H1 (cell line): ENCODE measurements around the gene FRMPD4. TPM values are rescaled to one million over a fixed set of nuclear protein-coding genes. Genes with fewer than 3 reads are reported as not detected.

ENCODE experiments used
- MAFK ChIP-seq: IDR thresholded peaks from 2 replicates; pipeline ENCODE4 v1.6.1; 2012; ENCODE audit warnings: low read depth, mild to moderate bottlenecking, improper control_type of control experiment, low read length
- POLR2AphosphoS5 ChIP-seq: IDR thresholded peaks from 2 replicates; pipeline ENCODE4 v1.6.1; 2011; ENCODE audit warnings: low read depth, low read length
- RBBP5 ChIP-seq: IDR thresholded peaks from 2 replicates; pipeline ENCODE4 v1.7.1; 2012; ENCODE audit warnings: low read depth, mild to moderate bottlenecking, inconsistent platforms, low read length, moderate library complexity, borderline replicate concordance
- polyA plus RNA-seq, 7 experiments: library from polyadenylated mRNA; depleted of rRNA in 3 of 7; stranded (reverse) in 5 of 7; unstranded in 2 of 7; fragments of >200 nt in 5 of 7; fragments of 200-250 nt in 2 of 7; gene quantifications; 1 replicate in 5 of 7; 2 replicates in 1 of 7; 4 replicates in 1 of 7; pipeline versions ENCODE4 v1.2.1 to v1.2.3, GENCODE V29; 2011 to 2013; ENCODE audit warnings: missing spikeins in 2 of 7, mixed read lengths in 2 of 7
- total RNA-seq: library from RNA; stranded (reverse); fragmentation: NEBNext Ultra II Directional; extraction: Animal tissue kit (Norgen Biotek cat#: 25700); gene quantifications from 2 replicates; pipeline ENCODE4 v1.2.1, GENCODE V29; 2021
- TF ChIP-seq, protein P1 (sequence below): IDR thresholded peaks from 2 replicates; pipeline ENCODE4 v1.6.1; 2012; ENCODE audit warnings: inconsistent platforms
- TF ChIP-seq, protein P2 (sequence below): fragments of 300-600 bp; sonication (generic); IDR thresholded peaks from 2 replicates; pipeline ENCODE4 v1.7.1; 2012; ENCODE audit warnings: low read length, moderate library complexity, mild to moderate bottlenecking, inconsistent platforms; ENCODE audit not compliant: insufficient replicate concordance

Gene FRMPD4
- total and polyA plus RNA-seq, 2 of the 8 experiments (the other 6 are each of a cell fraction or from before 2014, with no cell fraction given), result 0.02 to 0.37 TPM

GRCh38 chrX:12307961-12308360 is 169.7 kb downstream of the FRMPD4 start (continued):
- TF ChIP-seq RBBP5 (no peak), MAFK (no peak), POLR2AphosphoS5 (no peak)
- TF ChIP-seq, protein P1, sequence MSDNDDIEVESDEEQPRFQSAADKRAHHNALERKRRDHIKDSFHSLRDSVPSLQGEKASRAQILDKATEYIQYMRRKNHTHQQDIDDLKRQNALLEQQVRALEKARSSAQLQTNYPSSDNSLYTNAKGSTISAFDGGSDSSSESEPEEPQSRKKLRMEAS, result no peak
- TF ChIP-seq, protein P2, sequence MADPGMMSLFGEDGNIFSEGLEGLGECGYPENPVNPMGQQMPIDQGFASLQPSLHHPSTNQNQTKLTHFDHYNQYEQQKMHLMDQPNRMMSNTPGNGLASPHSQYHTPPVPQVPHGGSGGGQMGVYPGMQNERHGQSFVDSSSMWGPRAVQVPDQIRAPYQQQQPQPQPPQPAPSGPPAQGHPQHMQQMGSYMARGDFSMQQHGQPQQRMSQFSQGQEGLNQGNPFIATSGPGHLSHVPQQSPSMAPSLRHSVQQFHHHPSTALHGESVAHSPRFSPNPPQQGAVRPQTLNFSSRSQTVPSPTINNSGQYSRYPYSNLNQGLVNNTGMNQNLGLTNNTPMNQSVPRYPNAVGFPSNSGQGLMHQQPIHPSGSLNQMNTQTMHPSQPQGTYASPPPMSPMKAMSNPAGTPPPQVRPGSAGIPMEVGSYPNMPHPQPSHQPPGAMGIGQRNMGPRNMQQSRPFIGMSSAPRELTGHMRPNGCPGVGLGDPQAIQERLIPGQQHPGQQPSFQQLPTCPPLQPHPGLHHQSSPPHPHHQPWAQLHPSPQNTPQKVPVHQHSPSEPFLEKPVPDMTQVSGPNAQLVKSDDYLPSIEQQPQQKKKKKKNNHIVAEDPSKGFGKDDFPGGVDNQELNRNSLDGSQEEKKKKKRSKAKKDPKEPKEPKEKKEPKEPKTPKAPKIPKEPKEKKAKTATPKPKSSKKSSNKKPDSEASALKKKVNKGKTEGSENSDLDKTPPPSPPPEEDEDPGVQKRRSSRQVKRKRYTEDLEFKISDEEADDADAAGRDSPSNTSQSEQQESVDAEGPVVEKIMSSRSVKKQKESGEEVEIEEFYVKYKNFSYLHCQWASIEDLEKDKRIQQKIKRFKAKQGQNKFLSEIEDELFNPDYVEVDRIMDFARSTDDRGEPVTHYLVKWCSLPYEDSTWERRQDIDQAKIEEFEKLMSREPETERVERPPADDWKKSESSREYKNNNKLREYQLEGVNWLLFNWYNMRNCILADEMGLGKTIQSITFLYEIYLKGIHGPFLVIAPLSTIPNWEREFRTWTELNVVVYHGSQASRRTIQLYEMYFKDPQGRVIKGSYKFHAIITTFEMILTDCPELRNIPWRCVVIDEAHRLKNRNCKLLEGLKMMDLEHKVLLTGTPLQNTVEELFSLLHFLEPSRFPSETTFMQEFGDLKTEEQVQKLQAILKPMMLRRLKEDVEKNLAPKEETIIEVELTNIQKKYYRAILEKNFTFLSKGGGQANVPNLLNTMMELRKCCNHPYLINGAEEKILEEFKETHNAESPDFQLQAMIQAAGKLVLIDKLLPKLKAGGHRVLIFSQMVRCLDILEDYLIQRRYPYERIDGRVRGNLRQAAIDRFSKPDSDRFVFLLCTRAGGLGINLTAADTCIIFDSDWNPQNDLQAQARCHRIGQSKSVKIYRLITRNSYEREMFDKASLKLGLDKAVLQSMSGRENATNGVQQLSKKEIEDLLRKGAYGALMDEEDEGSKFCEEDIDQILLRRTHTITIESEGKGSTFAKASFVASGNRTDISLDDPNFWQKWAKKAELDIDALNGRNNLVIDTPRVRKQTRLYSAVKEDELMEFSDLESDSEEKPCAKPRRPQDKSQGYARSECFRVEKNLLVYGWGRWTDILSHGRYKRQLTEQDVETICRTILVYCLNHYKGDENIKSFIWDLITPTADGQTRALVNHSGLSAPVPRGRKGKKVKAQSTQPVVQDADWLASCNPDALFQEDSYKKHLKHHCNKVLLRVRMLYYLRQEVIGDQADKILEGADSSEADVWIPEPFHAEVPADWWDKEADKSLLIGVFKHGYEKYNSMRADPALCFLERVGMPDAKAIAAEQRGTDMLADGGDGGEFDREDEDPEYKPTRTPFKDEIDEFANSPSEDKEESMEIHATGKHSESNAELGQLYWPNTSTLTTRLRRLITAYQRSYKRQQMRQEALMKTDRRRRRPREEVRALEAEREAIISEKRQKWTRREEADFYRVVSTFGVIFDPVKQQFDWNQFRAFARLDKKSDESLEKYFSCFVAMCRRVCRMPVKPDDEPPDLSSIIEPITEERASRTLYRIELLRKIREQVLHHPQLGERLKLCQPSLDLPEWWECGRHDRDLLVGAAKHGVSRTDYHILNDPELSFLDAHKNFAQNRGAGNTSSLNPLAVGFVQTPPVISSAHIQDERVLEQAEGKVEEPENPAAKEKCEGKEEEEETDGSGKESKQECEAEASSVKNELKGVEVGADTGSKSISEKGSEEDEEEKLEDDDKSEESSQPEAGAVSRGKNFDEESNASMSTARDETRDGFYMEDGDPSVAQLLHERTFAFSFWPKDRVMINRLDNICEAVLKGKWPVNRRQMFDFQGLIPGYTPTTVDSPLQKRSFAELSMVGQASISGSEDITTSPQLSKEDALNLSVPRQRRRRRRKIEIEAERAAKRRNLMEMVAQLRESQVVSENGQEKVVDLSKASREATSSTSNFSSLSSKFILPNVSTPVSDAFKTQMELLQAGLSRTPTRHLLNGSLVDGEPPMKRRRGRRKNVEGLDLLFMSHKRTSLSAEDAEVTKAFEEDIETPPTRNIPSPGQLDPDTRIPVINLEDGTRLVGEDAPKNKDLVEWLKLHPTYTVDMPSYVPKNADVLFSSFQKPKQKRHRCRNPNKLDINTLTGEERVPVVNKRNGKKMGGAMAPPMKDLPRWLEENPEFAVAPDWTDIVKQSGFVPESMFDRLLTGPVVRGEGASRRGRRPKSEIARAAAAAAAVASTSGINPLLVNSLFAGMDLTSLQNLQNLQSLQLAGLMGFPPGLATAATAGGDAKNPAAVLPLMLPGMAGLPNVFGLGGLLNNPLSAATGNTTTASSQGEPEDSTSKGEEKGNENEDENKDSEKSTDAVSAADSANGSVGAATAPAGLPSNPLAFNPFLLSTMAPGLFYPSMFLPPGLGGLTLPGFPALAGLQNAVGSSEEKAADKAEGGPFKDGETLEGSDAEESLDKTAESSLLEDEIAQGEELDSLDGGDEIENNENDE, result no peak
